Myocyte (in vitro differentiated cells): ENCODE measurements around the gene ZPBP2. TPM values are rescaled to one million over a fixed set of nuclear protein-coding genes. Genes with fewer than 3 reads are reported as not detected.
"Not testable (repeated sequence)": the region's sequence is repeated elsewhere in the genome, so short reads cannot be mapped to it uniquely, and the experiment has no call there.

Source experiments
- DNase-seq: peaks from one replicate; pipeline ENCODE4 v3.0.0-alpha.2; 2012; ENCODE audit warnings: low read depth
- total RNA-seq: library from RNA; depleted of rRNA; stranded (reverse); fragments of >200 nt; gene quantifications from 2 replicates; pipeline ENCODE4 v1.2.3, GENCODE V29; 2014

Gene ZPBP2
- total RNA-seq, 1 donor from 2014 or later: not detected

GRCh38 chr17:39854909-39855308 lies 13.1 kb upstream of the ZPBP2 start:
- no peak for DNase-seq

GRCh38 chr17:39855911-39856649 lies 11.9 kb upstream of the ZPBP2 start:
- not testable (repeated sequence) for DNase-seq

- DNase-seq: no peak
Measured at GRCh38 chr17:39861235-39861634, 6.8 kb upstream of the ZPBP2 start.

GRCh38 chr17:39863244-39863917 lies 4.6 kb upstream of the ZPBP2 start:
- DNase-seq: no peak

- DNase-seq: peak; percentile 38
Measured at GRCh38 chr17:39863918-39864746, 3.9 kb upstream of the ZPBP2 start, which contains the start of gene IKZF3. IKZF3 (minus strand) TSS chr17:39864312; CDS start chr17:39864126, 186 bp downstream.

- no peak for DNase-seq
Measured at GRCh38 chr17:39866013-39866730, 1.8 kb upstream of the ZPBP2 start.

- DNase-seq: no peak
Measured at GRCh38 chr17:39867084-39867879, 720 bp upstream of the ZPBP2 start.

- DNase-seq: no peak
Measured at GRCh38 chr17:39868554-39868942, 546 bp downstream of the ZPBP2 start.

- no peak for DNase-seq
Measured at GRCh38 chr17:39870776-39871175, 2.8 kb downstream of the ZPBP2 start.

- DNase-seq: no peak
Measured at GRCh38 chr17:39871801-39872200, 3.8 kb downstream of the ZPBP2 start.

- DNase-seq: peak; percentile 34
Measured at GRCh38 chr17:39872751-39873150, 4.7 kb downstream of the ZPBP2 start.

- not testable (repeated sequence) for DNase-seq
Measured at GRCh38 chr17:39886102-39886501, 18.1 kb downstream of the ZPBP2 start.

GRCh38 chr17:39887078-39887477 lies 19.1 kb downstream of the ZPBP2 start:
- DNase-seq: no peak

GRCh38 chr17:39889200-39889599 lies 21.2 kb downstream of the ZPBP2 start:
- no peak for DNase-seq

GRCh38 chr17:39894681-39895376 lies 26.8 kb downstream of the ZPBP2 start:
- no peak for DNase-seq

- no peak for DNase-seq
Measured at GRCh38 chr17:39898088-39898487, 30.1 kb downstream of the ZPBP2 start.

GRCh38 chr17:39899215-39899614 lies 31.2 kb downstream of the ZPBP2 start:
- DNase-seq: no peak

GRCh38 chr17:39902027-39902426 lies 34.0 kb downstream of the ZPBP2 start:
- DNase-seq: not testable (repeated sequence)

- DNase-seq: peak; percentile 15
Measured at GRCh38 chr17:39903158-39903884, 35.3 kb downstream of the ZPBP2 start.
